Measurements from ENCODE around the gene SHROOM2.

SHROOM2 gene

GRCh38 chrX:9785944-9786797, at the start of gene SHROOM2:
Gene SHROOM2 (plus strand): TSS chrX:9786429. CDS start chrX:9786546, 117 bp downstream.
- H3K36me3 ChIP-seq (replicated peaks): no peaks in the 10 kb centered on the region
- H3K4me1 ChIP-seq: peaks cover 17% of the 10 kb centered on the region
- in situ Hi-C loops (cut with MboI; ENCODE audit: low sequenced_read_pairs): no loop called here
- H3K27me3 ChIP-seq (ENCODE audit: low read depth): no peaks in the 10 kb centered on the region
- peak within 1 kb of the TSS; percentile 55 for H3K4me3 ChIP-seq
- H3K9me3 ChIP-seq: no peaks in the 10 kb centered on the region
- peak; percentile 12 to 66 for DNase-seq (ENCODE audit: low spot score in 2 of 2)

- DNase-seq (ENCODE audit: low spot score in 2 of 2): no peak
- Histone ChIP-seq H3K9me3 (no peaks in the 10 kb centered on the region), H3K27me3 (ENCODE audit: low read depth) (no peaks in the 10 kb centered on the region), H3K4me1 (no peaks in the 10 kb centered on the region), H3K4me3 (no peak overlapping the region), H3K36me3 (replicated peaks) (no peaks in the 10 kb centered on the region)
- in situ Hi-C loops (cut with MboI; ENCODE audit: low sequenced_read_pairs): no loop called here
Observed at GRCh38 chrX:9737363-9737762, 48.9 kb upstream of the SHROOM2 start.

GRCh38 chrX:9738151-9738550, 48.1 kb upstream of the SHROOM2 start:
- H3K4me1 ChIP-seq: no peaks in the 10 kb centered on the region
- H3K4me3 ChIP-seq: no peak overlapping the region
- no peaks in the 10 kb centered on the region for H3K9me3 ChIP-seq
- in situ Hi-C loops (cut with MboI; ENCODE audit: low sequenced_read_pairs): no loop called here
- no peaks in the 10 kb centered on the region for H3K36me3 ChIP-seq (replicated peaks)
- H3K27me3 ChIP-seq (ENCODE audit: low read depth): no peaks in the 10 kb centered on the region
- no peak for DNase-seq (ENCODE audit: low spot score in 2 of 2)

DNA sequence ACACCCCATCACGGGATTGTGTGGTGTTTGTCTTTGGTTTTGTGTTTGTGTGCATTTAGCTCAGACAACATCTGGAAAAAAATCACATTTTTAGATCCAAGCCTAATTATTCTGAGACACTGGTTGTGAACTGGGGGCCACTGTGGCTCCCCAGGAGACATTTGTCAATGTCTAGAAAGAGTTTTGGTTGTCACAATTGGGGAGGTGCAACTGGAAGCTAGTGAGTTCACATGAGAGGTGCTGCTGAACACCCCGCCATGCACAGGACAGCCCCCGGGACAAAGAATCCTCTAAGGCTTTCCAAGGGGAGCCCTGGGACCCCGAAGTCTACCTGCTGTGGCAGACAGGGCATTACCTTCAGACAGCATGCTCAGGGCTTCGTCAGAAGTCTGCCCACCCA, 47.1 kb upstream of the SHROOM2 start:
- Histone ChIP-seq H3K27me3 (ENCODE audit: low read depth) (no peaks in the 10 kb centered on the region), H3K36me3 (replicated peaks) (no peaks in the 10 kb centered on the region), H3K9me3 (no peaks in the 10 kb centered on the region), H3K4me3 (no peak overlapping the region), H3K4me1 (no peaks in the 10 kb centered on the region)
- DNase-seq (ENCODE audit: low spot score in 2 of 2): no peak
- in situ Hi-C loops (cut with MboI; ENCODE audit: low sequenced_read_pairs): no loop called here

GRCh38 chrX:9745417-9746115, 40.7 kb upstream of the SHROOM2 start:
- Histone ChIP-seq H3K36me3 (replicated peaks) (no peaks in the 10 kb centered on the region), H3K9me3 (no peaks in the 10 kb centered on the region; the same call in 1 of the 2 replicates), H3K4me3 (no peak overlapping the region), H3K4me1 (no peaks in the 10 kb centered on the region), H3K27me3 (ENCODE audit: low read depth) (no peaks in the 10 kb centered on the region)
- no peak for DNase-seq (ENCODE audit: low spot score in 2 of 2)
- in situ Hi-C loops (cut with MboI; ENCODE audit: low sequenced_read_pairs): no loop called here

DNA sequence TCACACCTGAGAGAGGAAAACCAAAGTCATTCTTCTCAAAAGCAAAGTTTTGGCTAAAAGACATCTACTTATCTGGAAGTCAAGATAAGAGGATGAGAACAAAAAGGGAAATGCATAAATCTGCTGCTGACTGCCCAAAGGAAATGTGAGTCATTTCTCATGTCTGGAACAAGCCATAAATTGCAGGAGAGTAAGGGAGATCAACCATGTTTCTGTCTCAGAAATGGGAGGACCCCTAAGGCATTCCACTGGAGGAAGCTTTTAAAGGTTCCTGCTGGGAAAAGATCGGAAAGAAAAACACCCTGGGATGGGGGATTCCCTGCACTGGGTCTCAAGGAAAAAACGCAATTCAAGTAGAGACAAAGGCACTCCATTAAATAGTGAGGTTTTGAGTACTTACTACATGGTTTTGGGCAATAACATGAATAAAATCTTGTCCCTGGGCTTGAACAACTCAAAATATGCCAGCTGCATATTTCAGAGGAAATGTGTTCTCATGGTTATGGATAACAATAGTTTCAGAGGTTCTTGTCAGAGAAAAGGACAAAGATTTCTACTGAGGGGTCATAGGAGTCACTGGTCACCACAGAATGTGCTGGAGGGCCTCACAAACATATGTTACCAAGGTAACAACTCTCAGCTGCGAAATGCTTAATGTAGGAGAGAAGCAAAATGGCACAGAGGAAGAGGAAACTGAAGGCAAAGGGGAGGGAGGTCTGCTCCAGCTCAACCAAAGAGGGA, 39.9 kb upstream of the SHROOM2 start:
- Histone ChIP-seq H3K4me1 (no peaks in the 10 kb centered on the region), H3K36me3 (replicated peaks) (no peaks in the 10 kb centered on the region), H3K9me3 (no peaks in the 10 kb centered on the region; the same call in 1 of the 2 replicates), H3K27me3 (ENCODE audit: low read depth) (no peaks in the 10 kb centered on the region), H3K4me3 (no peak overlapping the region)
- in situ Hi-C loops (cut with MboI; ENCODE audit: low sequenced_read_pairs): no loop called here
- no peak for DNase-seq (ENCODE audit: low spot score in 2 of 2)

DNA sequence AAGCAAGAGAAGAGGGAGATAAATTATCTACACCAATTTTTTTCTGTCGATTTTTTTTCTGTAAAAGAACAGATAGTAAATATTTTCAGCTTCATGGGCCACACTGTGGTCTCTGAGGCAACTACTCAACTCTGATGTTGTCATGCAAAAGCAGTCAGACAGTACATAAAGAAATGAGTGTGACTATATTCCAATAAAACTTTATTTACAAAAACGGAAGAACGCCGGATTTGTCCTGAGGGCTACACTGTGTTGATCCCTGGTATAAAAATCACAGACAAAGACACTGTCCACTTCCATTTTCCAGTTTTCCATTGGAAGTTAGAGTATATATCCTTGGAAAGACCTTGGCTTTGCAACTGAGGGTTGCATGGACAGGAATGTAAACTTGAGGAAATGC, 38.6 kb upstream of the SHROOM2 start:
- in situ Hi-C loops (cut with MboI; ENCODE audit: low sequenced_read_pairs): no loop called here
- no peaks in the 10 kb centered on the region; the same call in 1 of the 2 replicates for H3K9me3 ChIP-seq
- DNase-seq (ENCODE audit: low spot score in 2 of 2): no peak
- no peak overlapping the region for H3K4me3 ChIP-seq
- no peaks in the 10 kb centered on the region for H3K27me3 ChIP-seq (ENCODE audit: low read depth)
- H3K4me1 ChIP-seq: no peaks in the 10 kb centered on the region
- no peaks in the 10 kb centered on the region for H3K36me3 ChIP-seq (replicated peaks)

GRCh38 chrX:9749146-9749692, 37.0 kb upstream of the SHROOM2 start:
- Histone ChIP-seq H3K36me3 (replicated peaks) (no peaks in the 10 kb centered on the region), H3K9me3 (no peaks in the 10 kb centered on the region; the same call in 1 of the 2 replicates), H3K4me1 (no peaks in the 10 kb centered on the region), H3K4me3 (no peak overlapping the region), H3K27me3 (ENCODE audit: low read depth) (no peaks in the 10 kb centered on the region)
- in situ Hi-C loops (cut with MboI; ENCODE audit: low sequenced_read_pairs): no loop called here
- no peak for DNase-seq (ENCODE audit: low spot score in 2 of 2)

GRCh38 chrX:9757366-9757765, 28.9 kb upstream of the SHROOM2 start:
- Histone ChIP-seq H3K4me3 (no peak overlapping the region), H3K27me3 (ENCODE audit: low read depth) (no peaks in the 10 kb centered on the region), H3K4me1 (no peaks in the 10 kb centered on the region), H3K9me3 (no peaks in the 10 kb centered on the region; the same call in 1 of the 2 replicates), H3K36me3 (replicated peaks) (no peaks in the 10 kb centered on the region)
- in situ Hi-C loops (cut with MboI; ENCODE audit: low sequenced_read_pairs): no loop called here
- no peak for DNase-seq (ENCODE audit: low spot score in 2 of 2)

DNA sequence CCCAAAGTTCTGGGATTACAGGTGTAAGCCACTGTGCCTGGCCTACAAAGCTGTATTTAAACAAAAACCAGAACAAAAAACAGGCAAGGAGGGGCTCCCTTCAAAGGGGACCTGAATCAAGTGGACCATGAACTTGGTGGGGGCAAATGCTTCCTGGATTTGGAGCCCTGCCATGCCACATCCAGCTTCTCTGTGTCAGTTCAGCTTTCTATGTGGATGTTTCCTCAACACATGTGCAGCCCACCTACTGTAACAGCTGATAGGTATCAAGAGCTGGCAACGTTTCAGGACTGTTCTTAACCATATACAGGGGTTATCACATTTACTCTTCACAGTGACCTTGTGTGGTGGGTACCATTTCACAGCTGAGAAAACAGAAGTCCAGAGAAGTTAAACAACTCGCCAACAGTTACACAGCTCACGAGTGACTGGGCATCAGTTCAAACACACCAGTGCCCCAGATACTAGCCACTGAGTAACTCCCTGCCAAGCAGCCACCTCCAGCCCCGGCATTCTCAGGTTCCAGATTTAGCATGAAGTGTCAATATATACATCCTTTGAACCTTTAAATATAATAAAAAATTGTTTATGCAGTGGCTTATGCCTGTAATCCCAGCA, 28.1 kb upstream of the SHROOM2 start:
- Histone ChIP-seq H3K27me3 (ENCODE audit: low read depth) (no peaks in the 10 kb centered on the region), H3K4me1 (no peaks in the 10 kb centered on the region), H3K4me3 (no peak overlapping the region), H3K9me3 (no peaks in the 10 kb centered on the region; the same call in 1 of the 2 replicates), H3K36me3 (replicated peaks) (no peaks in the 10 kb centered on the region)
- no peak for DNase-seq (ENCODE audit: low spot score in 2 of 2)
- in situ Hi-C loops (cut with MboI; ENCODE audit: low sequenced_read_pairs): no loop called here

DNA sequence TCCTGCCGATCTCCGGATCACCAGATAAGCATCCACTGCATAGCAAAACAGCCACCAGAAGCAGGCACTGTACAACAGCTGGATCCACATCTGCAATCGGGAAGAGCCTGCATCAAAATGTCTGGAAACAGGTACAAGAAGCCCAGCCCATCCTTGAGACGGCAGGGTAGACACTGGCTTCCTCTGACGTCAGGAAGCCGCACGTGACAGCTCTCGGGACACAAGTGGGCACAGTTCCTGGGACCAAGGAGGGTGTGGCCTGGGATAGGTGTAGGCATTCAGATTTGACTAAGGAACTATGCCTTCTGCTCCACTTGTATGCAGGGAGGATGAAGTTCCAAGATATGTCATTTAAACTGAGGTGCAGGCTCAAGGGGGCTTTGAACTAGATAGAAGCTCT, 26.9 kb upstream of the SHROOM2 start:
- H3K4me1 ChIP-seq: no peaks in the 10 kb centered on the region
- DNase-seq (ENCODE audit: low spot score in 2 of 2): no peak
- no peak overlapping the region for H3K4me3 ChIP-seq
- H3K36me3 ChIP-seq (replicated peaks): no peaks in the 10 kb centered on the region
- H3K9me3 ChIP-seq: no peaks in the 10 kb centered on the region; the same call in 1 of the 2 replicates
- in situ Hi-C loops (cut with MboI; ENCODE audit: low sequenced_read_pairs): no loop called here
- no peaks in the 10 kb centered on the region for H3K27me3 ChIP-seq (ENCODE audit: low read depth)

- in situ Hi-C loops (cut with MboI; ENCODE audit: low sequenced_read_pairs): no loop called here
- H3K27me3 ChIP-seq (ENCODE audit: low read depth): no peaks in the 10 kb centered on the region
- no peaks in the 10 kb centered on the region for H3K36me3 ChIP-seq (replicated peaks)
- H3K4me1 ChIP-seq: no peaks in the 10 kb centered on the region
- no peaks in the 10 kb centered on the region for H3K9me3 ChIP-seq
- no peak for DNase-seq (ENCODE audit: low spot score in 2 of 2)
- H3K4me3 ChIP-seq: no peak overlapping the region
Observed at GRCh38 chrX:9765072-9765736, 21.0 kb upstream of the SHROOM2 start.

GRCh38 chrX:9765737-9766097, 20.5 kb upstream of the SHROOM2 start, which contains the start of gene GPR143:
Gene GPR143 (minus strand): TSS chrX:9765847. CDS start chrX:9765817, 30 bp downstream.
- no peak within 1 kb of the TSS for H3K4me3 ChIP-seq

More at GRCh38 chrX:9765737-9766097, 20.5 kb upstream of the SHROOM2 start, which contains the start of gene GPR143:
- Histone ChIP-seq H3K4me1 (no peaks in the 10 kb centered on the region), H3K27me3 (ENCODE audit: low read depth) (no peaks in the 10 kb centered on the region), H3K36me3 (replicated peaks) (no peaks in the 10 kb centered on the region), H3K9me3 (no peaks in the 10 kb centered on the region)
- in situ Hi-C loops (cut with MboI; ENCODE audit: low sequenced_read_pairs): no loop called here
- no peak for DNase-seq (ENCODE audit: low spot score in 2 of 2)
